GM18868 (cell line): ENCODE results near the gene LINGO3.

Experiments
- ATAC-seq: cut with Tn5 transposase; IDR thresholded peaks from one replicate; pipeline ENCODE4 v1.9.1; 2021; ENCODE audit warnings: mild to moderate bottlenecking, moderate library complexity; ENCODE audit not compliant: unreplicated experiment

LINGO3 gene

DNA sequence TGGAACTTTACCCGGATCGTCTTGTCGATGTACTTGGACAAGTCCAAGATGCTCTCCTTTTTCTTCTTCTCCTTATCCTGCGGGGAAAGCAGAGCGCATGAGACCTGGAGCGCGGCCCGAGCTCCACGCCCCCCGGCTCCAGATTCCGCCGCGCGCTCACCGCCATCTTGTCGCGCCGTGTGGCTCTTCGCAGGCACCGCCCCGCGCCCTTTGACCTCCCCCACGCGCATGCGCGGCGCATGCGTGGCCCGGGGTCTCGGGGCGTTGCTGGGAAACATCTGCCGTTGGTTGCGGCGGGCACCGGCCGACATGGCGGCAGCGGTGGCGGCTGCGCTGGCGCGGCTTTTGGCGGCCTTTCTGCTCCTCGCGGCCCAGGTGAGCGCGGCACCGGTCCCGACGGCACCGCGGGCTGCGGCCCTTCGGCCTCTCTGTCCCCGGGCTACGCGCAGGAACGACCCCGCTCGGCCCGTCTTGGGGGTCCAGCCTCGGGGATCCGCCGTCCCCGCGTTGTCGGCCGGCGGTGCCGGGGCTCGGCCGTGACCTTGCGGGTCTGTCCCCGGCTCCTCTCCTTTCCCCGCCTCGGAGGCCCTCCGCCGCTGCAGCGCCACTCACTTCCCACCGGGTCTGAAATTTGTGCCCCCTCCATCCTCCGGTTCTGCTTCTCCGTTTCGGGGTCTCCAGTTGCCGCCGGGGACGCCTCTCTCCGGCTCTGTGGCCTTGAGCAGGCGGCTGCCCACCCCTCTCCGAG is 20.6 kb upstream of the LINGO3 start, which contains the start of the genes LSM7 and SPPL2B:
Gene LSM7 (minus strand): TSS at position 186 of the 748 bp plus-strand sequence. CDS start 20 bp downstream, at position 166.
Gene SPPL2B (plus strand): TSS at position 284 of the 748 bp plus-strand sequence. CDS start 26 bp downstream, at position 310.
- peak; percentile 65 for ATAC-seq

GRCh38 chr19:2327773-2328400 is 19.9 kb upstream of the LINGO3 start:
- ATAC-seq, result no peak

DNA sequence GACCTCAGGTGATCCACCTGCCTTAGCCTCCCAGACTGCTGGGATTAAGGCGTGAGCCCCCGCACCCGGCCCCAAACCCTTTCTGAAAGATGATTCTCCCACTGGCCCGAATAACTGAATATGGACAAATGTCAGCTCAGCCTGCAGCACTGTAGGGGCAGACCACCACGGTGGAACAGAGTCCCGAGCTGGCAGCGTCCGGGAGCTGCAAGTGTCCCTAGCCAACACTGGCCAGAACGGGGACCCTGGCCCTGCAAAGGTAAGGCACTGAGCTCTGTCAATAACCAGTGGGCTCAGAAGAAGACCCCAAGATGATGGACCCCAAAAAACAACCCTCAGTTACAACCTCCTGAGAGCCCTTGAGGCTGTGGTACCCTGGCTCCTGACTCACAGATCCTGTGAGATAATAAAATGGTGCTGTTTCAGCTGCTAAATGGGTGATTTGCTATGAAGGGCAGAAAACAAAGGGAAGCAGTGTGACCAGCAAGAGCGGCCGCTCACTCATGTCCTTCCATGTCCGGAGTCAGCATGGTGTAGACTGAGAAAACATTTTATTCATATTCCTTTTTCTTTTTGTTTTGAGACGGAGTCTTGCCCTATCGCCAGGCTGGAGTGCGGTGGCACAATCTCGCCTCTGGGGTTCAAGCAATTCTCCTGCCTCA is 18.9 kb upstream of the LINGO3 start:
- no peak for ATAC-seq

DNA sequence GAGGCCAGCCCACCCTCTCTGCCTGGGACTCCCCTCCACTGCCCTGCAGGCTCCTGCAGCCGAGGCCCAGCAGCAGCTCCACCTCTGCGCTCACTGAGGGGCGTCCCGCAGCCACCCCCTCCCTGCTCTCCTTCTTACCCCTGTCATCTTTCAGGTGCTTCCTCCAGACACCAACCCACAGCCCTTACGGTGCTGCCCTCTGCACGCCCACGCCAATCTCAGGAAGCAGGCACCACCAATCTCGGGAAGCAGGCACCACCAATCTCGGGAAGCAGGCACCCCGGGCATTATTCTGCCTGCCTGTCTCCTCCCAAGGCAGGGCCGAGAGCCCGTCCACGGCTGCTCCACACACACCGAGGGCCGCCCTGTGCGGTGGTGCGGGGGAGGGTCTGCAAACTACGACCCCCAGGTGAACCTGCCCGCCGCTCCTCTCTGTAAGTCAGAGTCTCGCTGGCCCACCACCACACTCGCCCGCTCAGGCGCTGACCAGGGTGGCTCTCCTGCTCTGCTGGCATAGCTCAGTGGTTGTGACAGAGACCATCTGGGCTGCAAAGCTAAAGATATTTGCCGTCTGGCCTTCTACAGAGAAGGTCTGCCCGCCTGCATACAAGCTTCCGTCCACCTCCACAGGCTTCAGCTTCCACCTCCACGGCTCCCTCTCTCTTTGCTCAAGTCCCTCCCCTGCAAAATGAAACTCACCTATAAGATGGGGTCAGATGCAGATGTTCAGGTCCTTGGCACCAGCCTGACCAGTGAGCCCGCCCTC is 17.5 kb upstream of the LINGO3 start:
- no peak for ATAC-seq

DNA sequence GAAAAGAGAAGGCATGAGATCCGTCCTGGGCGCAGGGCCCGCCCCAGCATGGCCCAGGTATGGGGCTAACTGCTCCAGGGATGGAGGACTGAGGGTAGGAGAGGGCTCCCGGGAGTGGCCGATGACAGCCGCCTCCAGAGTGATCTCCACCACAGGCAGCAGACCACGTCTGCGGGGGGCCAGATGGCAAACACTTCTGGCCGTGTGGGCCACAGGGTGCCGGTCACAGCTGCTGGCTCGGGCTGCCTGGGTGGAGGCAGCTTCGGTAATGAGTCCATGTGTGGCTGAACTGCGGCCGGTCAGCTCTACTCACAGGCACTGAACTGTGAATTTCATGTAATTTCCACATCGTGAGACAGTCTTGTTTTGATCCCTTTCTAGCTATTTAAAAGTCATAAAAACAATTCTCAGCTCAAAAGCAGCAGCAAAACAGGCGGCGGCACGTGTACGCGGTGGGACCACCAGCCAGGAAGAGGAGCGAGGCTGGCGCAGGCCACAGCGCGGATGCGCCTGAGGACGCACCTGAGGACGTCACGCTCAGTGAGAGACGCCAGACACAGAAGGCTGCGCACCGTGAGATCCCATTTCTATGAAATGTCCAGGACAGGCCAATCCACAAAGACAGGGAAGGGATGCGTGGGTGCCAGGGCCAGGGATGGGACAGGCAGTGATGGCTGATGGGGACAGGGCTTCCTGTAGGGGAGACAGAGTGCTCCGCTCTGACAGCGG is 16.4 kb upstream of the LINGO3 start:
- no peak for ATAC-seq

GRCh38 chr19:2323707-2324106 is 15.8 kb upstream of the LINGO3 start:
- ATAC-seq, result no peak

- ATAC-seq, result no peak
Observed at GRCh38 chr19:2321565-2322283, 13.8 kb upstream of the LINGO3 start.

GRCh38 chr19:2320939-2321338 is 13.0 kb upstream of the LINGO3 start:
- no peak for ATAC-seq

DNA sequence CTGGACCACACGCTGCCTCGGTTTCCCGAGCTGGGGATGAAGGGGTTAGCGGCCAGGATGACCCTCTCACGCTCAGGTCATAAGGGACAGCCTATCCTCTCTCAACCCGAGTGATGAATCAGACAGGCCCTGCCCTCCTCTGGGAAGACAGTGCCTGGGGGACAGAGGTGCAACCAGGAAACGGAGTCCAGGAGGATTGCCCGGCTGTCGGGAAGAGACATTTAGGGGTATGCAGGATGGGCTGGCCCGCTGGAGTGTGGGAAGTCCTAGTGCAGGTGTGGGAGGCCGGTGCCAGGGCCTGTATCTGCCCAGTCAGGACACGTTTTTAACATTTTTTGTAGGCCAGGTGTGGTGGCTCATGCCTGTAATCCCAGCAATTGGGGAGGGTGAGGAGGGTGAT is 12.1 kb upstream of the LINGO3 start:
- ATAC-seq, result no peak

DNA sequence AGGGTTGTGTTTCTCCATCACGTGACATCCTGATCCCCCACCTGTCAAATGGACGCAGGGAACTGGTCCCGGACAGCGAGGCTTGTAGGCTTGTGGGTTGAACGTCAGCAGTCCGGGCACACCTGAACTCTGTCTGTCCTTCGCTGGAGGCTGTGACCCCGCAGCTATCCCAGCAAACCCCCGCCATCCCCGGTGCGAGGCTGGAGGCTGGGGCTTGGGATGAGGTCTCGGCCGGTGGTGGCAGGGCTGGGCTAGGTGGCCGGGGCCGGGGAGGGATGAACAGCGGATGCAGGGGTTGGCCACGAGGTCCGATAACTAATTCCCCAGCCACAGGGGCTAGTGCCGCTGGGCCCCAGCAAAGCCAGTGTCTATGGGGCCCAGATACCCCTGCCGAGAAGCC is 11.6 kb upstream of the LINGO3 start:
- no peak for ATAC-seq

DNA sequence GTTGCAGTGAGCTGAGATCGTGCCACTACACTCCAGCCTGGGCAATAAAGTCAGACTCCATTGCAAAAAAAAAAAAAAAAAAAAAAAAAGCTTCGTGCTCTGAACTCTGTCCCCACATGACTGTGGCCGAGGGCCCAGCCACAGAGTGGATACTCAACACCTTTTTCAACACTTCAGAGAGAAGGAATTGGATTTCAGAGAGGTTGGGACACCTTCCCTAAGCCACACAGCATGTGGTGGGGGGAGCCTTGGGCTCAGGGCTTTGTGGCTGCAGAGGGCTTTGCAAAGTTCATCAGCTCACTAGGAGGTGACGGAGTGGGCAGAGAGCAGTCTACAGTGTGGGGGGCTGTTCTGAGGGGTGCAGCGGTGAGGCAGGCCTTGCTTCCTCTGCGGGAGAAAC is 11.0 kb upstream of the LINGO3 start:
- ATAC-seq, result no peak

GRCh38 chr19:2317756-2318155 is 9.8 kb upstream of the LINGO3 start:
- no peak for ATAC-seq

DNA sequence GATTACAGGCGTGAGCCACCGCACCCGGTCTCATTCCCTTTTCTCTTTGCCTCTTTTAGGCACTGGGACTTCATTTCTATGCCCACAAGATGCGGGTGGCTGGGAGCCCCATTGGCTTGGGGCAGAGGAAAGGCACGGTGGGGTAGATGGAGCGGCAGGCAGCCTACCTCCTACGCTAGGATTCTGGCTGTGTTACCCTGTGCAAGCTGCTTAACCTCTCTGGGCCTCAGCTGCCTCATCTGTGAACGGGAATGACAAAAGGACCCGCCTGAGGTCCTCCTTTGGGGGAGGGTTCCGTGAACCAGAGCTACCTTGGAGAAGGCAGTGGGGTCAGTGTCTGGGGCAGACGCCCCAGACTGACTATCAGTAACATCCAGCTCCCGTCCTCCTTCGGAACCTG is 9.3 kb upstream of the LINGO3 start:
- no peak for ATAC-seq

- no peak for ATAC-seq
Observed at GRCh38 chr19:2315818-2316353, 7.9 kb upstream of the LINGO3 start.

DNA sequence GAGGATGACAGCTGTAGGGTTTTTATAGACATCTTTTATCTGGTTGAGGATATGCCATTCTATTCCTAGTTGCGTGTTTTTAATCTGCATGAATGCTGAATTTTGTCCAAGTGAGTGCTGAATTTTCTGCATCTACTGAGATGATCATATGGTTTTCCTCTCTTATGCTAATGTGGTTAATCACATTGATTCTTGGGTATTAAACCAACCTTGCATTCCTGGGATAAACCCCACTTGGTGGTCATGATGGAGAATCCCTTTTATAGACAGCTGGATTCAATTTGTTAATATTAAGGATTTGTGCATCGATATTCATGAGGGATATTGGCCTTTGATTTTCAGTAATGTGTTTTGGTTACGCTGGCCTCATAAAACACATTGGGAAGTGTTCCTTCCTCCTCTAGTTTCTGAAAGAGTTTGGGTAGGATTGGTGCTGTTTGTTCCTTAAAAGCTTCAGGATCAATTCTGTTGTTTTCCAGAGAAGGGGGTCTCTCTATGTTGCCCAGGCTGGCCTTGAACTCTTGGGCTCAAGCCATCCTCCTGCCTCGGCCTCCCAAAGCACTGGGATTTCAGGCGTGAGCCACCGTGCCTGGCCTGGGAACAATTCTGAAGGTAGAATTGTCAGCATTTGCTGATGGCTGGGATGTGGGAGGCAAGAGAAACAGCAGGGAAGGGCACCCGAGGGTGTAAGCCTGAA is 7.3 kb upstream of the LINGO3 start:
- ATAC-seq, result no peak

DNA sequence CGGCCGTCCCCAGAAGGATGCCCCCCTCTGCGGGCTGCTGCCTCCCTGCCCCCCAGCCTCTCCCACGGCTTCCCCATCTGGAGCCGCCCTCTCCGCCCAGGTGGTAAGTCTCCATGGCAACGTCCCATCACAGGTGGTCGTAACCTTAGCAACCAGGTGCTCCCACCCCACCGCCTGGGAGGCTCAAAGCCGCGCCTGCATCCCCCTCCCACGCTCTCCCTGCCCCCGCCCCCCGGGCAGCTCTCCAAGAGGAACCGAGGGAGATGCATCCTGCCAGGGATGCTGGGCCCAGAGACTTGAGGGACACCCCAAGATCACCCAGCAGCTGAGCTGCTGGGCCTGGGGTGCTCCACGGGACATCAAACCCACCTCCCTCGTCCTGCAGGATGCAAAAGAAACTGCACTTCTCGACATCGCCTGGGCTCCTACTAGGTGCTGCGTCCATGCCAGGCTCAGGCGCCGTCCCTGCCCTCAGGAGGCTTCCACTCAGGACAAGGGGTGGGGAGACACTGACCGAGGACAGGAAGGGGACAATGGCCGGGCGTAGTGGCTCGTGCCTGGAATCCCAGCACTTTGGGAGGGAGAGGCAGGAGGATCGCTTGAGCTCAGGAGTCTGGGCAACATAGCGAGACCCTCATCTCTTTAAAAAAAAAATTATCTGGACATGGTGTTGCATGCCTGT is 5.0 kb upstream of the LINGO3 start:
- no peak for ATAC-seq

DNA sequence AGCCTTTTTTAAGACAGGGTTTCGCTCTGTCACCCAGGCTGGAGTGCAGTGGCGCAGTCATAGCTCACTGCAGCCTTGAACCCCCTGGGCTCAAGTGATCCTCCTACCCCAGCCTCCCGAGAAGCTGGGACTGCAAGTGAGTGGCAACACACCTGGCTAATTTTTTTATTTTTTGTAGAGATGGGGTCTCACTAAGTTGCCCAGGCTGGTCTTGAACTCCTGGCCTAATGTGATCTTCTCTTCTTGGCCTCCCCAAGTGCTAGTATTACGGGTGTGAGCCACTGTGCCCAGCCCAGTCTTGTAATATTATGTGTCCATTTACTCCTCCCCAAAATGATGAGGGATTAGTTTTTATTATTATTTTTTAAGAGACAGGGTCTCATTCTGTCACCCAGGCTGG is 3.1 kb upstream of the LINGO3 start:
- no peak for ATAC-seq

DNA sequence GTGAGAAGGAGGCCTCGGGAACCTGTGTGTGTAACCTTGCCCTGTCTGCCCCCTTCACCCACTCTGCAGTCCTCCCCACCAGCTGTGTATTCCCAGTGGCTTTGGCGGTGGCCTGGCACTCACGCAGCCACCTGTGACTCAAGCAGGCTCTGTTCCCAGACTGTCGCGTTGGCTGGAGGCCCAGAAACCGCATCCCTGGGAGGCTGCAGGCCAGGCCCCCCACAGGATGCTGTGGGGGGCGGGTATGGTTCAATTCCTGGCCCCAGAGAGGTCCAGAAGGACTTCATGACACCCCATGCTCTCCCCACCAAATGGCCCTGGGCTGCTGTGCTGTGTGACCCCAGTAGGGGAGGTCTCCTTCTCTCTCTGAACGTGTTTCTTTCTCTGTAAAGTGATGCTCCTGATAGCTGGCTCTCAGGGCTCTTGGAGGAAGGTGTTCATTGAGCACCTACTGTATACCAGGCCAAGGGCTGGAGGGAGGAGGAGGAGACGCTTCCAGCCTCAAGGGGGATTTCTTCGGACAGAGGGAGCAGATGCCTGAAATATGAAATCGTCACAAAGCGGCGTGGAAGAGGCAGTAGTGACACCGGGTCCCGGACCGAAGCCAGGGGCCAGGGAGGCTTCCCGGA is 1.9 kb upstream of the LINGO3 start:
- ATAC-seq, result no peak
